Lung (tissue), 12 donors: ENCODE data around the gene SYK. TPM values are rescaled to one million over a fixed set of nuclear protein-coding genes. Genes with fewer than 3 reads are reported as not detected.

ENCODE experiments used
- ATAC-seq: fragments of 200-7000 bp; cut with Tn5 transposase; one replicate; pipeline ENCODE4 v1.9.1; 2020; ENCODE audit warnings: moderate number of reproducible peaks; ENCODE audit not compliant: insufficient read depth, low FRiP score
- DNase-seq, 3 donors: peaks; one replicate each; pipeline ENCODE4 v3.0.0-alpha.2; 2013 to 2017
- H3K27ac ChIP-seq, 2 donors: one replicate each; pipeline ENCODE4 v1.5.1; 2013; ENCODE audit warnings: mild to moderate bottlenecking in 2 of 2, moderate library complexity in 2 of 2, control low read depth in 1 of 2, inconsistent platforms in 1 of 2, low read depth in 1 of 2, low read length in 1 of 2
- H3K27me3 ChIP-seq, 3 donors: one replicate each; pipeline ENCODE4 v1.5.1; 2013; ENCODE audit warnings: low read length in 2 of 3; ENCODE audit not compliant: control insufficient read depth in 3 of 3, insufficient read depth in 3 of 3
- H3K36me3 ChIP-seq, 4 donors: one replicate each; pipeline ENCODE4 v1.5.1; 2013; ENCODE audit warnings: low read length in 4 of 4, mild to moderate bottlenecking in 1 of 4, moderate library complexity in 1 of 4; ENCODE audit not compliant: control insufficient read depth in 4 of 4, insufficient read depth in 4 of 4
- H3K4me1 ChIP-seq, 5 donors: one replicate each; pipeline ENCODE4 v1.5.1; 2013; ENCODE audit warnings: low read length in 5 of 5, mild to moderate bottlenecking in 2 of 5, moderate library complexity in 1 of 5; ENCODE audit not compliant: control insufficient read depth in 5 of 5, insufficient read depth in 5 of 5
- H3K4me3 ChIP-seq: one replicate; pipeline ENCODE4 v1.5.1; 2013; ENCODE audit warnings: mild to moderate bottlenecking, control low read depth, moderate library complexity
- H3K9ac ChIP-seq, 2 donors: one replicate each; pipeline ENCODE4 v1.5.1; 2013; ENCODE audit warnings: low read length in 2 of 2, control low read depth in 1 of 2; ENCODE audit not compliant: insufficient read depth in 1 of 2
- H3K9me3 ChIP-seq, 4 donors: one replicate each; pipeline ENCODE4 v1.5.1; 2013; ENCODE audit warnings: low read length in 3 of 4, mild to moderate bottlenecking in 1 of 4, moderate library complexity in 1 of 4; ENCODE audit not compliant: control insufficient read depth in 4 of 4, insufficient read depth in 3 of 4
- WGBS, 2 donors: extraction: QIAGEN DNeasy Blood & Tissue Kit; methylation state at CpG; one replicate each; pipeline ENCODE4 v1.1.7; 2013; 5-methylcytosine and 5-hydroxymethylcytosine counted together
- polyA plus RNA-seq, 2 donors: library from polyadenylated mRNA; stranded (reverse); fragments of 200-250 nt; gene quantifications; one replicate each; pipeline ENCODE4 v1.2.1, GENCODE V29; 2013
- total RNA-seq, 2 donors: library from RNA; depleted of rRNA in 1 of 2; stranded (reverse); fragments of >200 nt in 1 of 2; gene quantifications; one replicate each; pipeline ENCODE4 v1.2.1, GENCODE V29; 2014 to 2021
- TF ChIP-seq, protein P1 (sequence below): IDR thresholded peaks from 2 replicates; pipeline ENCODE4 v1.5.1; 2012; ENCODE audit warnings: mild to moderate bottlenecking; ENCODE audit errors: control extremely low read depth, extremely low read depth
- donor health status: control.
- donor health status: control.
- donor health status: Bipolar disorder and iron deficiency.
- donor health status: healthy.
- donor health status: DM: yes; HTN: yes; CAD: no.

Gene SYK
- total and polyA plus RNA-seq, 4 donors = 13.7 to 71.6 (median 35.0) TPM

- no peak for ATAC-seq
- Histone ChIP-seq H3K36me3 (peaks cover 0 to 7% (median 0%) of the 10 kb centered on the region in 4 donors), H3K4me1 (peaks cover 0 to 2% (median 0%) of the 10 kb centered on the region in 5 donors), H3K9ac (no peak overlapping the region), H3K27ac (no peak overlapping the region), H3K9me3 (peaks cover 0 to 5% (median under 1%) of the 10 kb centered on the region in 4 donors), H3K27me3 (no peaks in the 10 kb centered on the region), H3K4me3 (no peak overlapping the region)
- no peak for DNase-seq
- WGBS, 2 donors = 90 to 91% methylated on average over 6 of the region's 6 CpGs
- TF ChIP-seq, protein P1, sequence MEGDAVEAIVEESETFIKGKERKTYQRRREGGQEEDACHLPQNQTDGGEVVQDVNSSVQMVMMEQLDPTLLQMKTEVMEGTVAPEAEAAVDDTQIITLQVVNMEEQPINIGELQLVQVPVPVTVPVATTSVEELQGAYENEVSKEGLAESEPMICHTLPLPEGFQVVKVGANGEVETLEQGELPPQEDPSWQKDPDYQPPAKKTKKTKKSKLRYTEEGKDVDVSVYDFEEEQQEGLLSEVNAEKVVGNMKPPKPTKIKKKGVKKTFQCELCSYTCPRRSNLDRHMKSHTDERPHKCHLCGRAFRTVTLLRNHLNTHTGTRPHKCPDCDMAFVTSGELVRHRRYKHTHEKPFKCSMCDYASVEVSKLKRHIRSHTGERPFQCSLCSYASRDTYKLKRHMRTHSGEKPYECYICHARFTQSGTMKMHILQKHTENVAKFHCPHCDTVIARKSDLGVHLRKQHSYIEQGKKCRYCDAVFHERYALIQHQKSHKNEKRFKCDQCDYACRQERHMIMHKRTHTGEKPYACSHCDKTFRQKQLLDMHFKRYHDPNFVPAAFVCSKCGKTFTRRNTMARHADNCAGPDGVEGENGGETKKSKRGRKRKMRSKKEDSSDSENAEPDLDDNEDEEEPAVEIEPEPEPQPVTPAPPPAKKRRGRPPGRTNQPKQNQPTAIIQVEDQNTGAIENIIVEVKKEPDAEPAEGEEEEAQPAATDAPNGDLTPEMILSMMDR = no peak
Measured at GRCh38 chr9:90846770-90847419, 45.3 kb downstream of the SYK start.

DNA sequence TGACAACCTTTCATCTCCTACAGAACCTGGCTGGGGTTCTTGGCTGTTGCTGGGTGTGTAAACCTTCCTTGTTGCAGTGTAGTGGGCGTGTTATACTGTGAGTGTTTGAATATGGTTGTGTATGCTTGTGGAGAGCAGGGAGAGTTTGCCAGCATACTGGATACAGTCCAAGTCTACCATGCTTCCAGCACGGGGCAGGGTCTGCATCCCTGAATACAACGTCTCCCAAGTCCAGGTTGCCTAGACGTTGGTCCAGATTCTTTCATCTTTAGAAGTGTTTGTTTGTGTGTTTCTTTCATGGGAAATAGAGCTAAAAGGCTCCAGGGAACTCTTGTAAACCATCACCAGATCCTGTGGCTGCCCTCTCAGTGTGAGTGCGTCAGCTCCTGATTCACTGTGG lies 46.4 kb downstream of the SYK start:
- peaks cover 0 to 7% (median 0%) of the 10 kb centered on the region in 4 donors for H3K36me3 ChIP-seq
- no peaks in the 10 kb centered on the region for H3K9me3 ChIP-seq
- H3K27me3 ChIP-seq = no peaks in the 10 kb centered on the region
- no peak for ATAC-seq
- peaks cover 0 to 3% (median 0%) of the 10 kb centered on the region in 5 donors for H3K4me1 ChIP-seq
- no peak overlapping the region for H3K4me3 ChIP-seq
- H3K9ac ChIP-seq = no peak overlapping the region
- no peak for DNase-seq
- TF ChIP-seq, protein P1 = no peak
- no peak overlapping the region for H3K27ac ChIP-seq
- WGBS, 2 donors = 59 to 84% methylated on average over 5 of the region's 5 CpGs

DNA sequence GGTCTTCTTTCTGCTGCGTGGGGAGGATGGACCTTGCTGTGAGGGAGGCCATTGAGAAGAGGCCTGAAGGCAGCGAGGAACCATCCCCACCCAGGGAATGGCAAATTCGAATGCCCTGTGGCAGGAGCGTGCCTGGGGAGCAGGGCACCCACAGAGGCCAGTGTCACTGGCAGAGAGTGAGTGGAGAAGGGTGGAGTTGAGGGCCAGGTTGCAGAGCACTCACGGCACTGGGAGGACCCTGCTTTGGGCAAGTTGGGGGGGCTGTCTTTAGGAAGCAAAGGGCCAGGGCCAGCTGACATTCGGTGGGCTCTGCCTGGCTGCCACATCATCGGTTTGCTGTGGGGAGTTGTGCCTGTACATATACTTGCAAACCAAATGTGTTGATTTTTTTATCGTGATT lies 47.2 kb downstream of the SYK start:
- Histone ChIP-seq H3K4me1 (peaks cover 0 to 3% (median 0%) of the 10 kb centered on the region in 5 donors), H3K36me3 (peaks cover 0 to 6% (median 0%) of the 10 kb centered on the region in 4 donors), H3K4me3 (no peak overlapping the region), H3K27ac (no peak overlapping the region), H3K9ac (no peak overlapping the region), H3K9me3 (no peaks in the 10 kb centered on the region), H3K27me3 (no peaks in the 10 kb centered on the region)
- WGBS, 2 donors = 93 to 96% methylated on average over 8 of the region's 8 CpGs
- no peak for ATAC-seq
- TF ChIP-seq, protein P1 = no peak
- DNase-seq = no peak
